Natural killer cell treated with Interleukin-12 subunit alpha and Interleukin-12 subunit beta and Interleukin-15 and Interleukin-18, amount 100 ng/mL, for 72 hours (primary cell): ENCODE data around the gene C12orf60. TPM values are rescaled to one million over a fixed set of nuclear protein-coding genes. Genes with fewer than 3 reads are reported as not detected.

ENCODE experiments used
- total RNA-seq, 2 donors: library from RNA; stranded (reverse); gene quantifications; one replicate each; pipeline ENCODE4 v1.2.3, GENCODE V29; 2022

Gene C12orf60
- total RNA-seq, 2 donors from 2014 or later, result 1.4 to 2.3 TPM

Other genes starting within 250 kb of the C12orf60 start
- not detected for gene PLBD1, start 235.8 kb upstream of the C12orf60 start, total RNA-seq
- gene GUCY2C, start 107.1 kb upstream of the C12orf60 start, total RNA-seq, result not detected
- 10 to 100 TPM; 74.0 to 96.2 TPM for gene WBP11, start 192 bp upstream of the C12orf60 start, total RNA-seq
- gene SMCO3, start 10.5 kb downstream of the C12orf60 start, total RNA-seq, result not detected
- not detected for gene ART4, start 39.9 kb downstream of the C12orf60 start, total RNA-seq
- gene MGP, start 82.2 kb downstream of the C12orf60 start, total RNA-seq, result not detected
- gene ERP27, start 134.9 kb downstream of the C12orf60 start, total RNA-seq, result 1 to 10 TPM; 3.2 to 3.7 TPM
- 100 to 1,000 TPM; 412 to 543 TPM for gene ARHGDIB, start 157.9 kb downstream of the C12orf60 start, total RNA-seq
- not detected for gene PDE6H, start 169.4 kb downstream of the C12orf60 start, total RNA-seq